HG02884 (cell line): Measurements from ENCODE around the gene CISH.

Experiments
- ATAC-seq: cut with Tn5 transposase; IDR thresholded peaks from one replicate; pipeline ENCODE4 v1.9.1; 2021; ENCODE audit warnings: mild to moderate bottlenecking, moderate library complexity; ENCODE audit not compliant: unreplicated experiment

The CISH gene

GRCh38 chr3:50637945-50638344, 26.4 kb upstream of the CISH start:
- ATAC-seq: no peak

- ATAC-seq: no peak
Measured at GRCh38 chr3:50637011-50637410, 25.4 kb upstream of the CISH start.

GRCh38 chr3:50635066-50635465, 23.5 kb upstream of the CISH start:
- no peak for ATAC-seq

- no peak for ATAC-seq
Measured at GRCh38 chr3:50633230-50633790, 21.7 kb upstream of the CISH start.

- no peak for ATAC-seq
Measured at GRCh38 chr3:50632450-50632849, 20.9 kb upstream of the CISH start.

- no peak for ATAC-seq
Measured at GRCh38 chr3:50630877-50631276, 19.3 kb upstream of the CISH start.

- no peak for ATAC-seq
Measured at GRCh38 chr3:50630394-50630793, 18.8 kb upstream of the CISH start.

GRCh38 chr3:50628601-50629000, 17.0 kb upstream of the CISH start:
- no peak for ATAC-seq

- no peak for ATAC-seq
Measured at GRCh38 chr3:50627407-50628051, 16.0 kb upstream of the CISH start.

GRCh38 chr3:50626401-50626800, 14.8 kb upstream of the CISH start:
- no peak for ATAC-seq

GRCh38 chr3:50625231-50626182, 13.9 kb upstream of the CISH start:
- ATAC-seq: no peak

GRCh38 chr3:50624634-50625033, 13.1 kb upstream of the CISH start:
- ATAC-seq: no peak

- ATAC-seq: no peak
Measured at GRCh38 chr3:50623840-50624474, 12.4 kb upstream of the CISH start.

GRCh38 chr3:50622881-50623280, 11.3 kb upstream of the CISH start:
- ATAC-seq: no peak

- ATAC-seq: no peak
Measured at GRCh38 chr3:50620820-50621219, 9.2 kb upstream of the CISH start.

GRCh38 chr3:50620420-50620819, 8.8 kb upstream of the CISH start:
- no peak for ATAC-seq

- no peak for ATAC-seq
Measured at GRCh38 chr3:50617911-50618481, 6.4 kb upstream of the CISH start.

GRCh38 chr3:50617096-50617791, 5.7 kb upstream of the CISH start, which contains the start of gene MAPKAPK3:
TSS of gene MAPKAPK3 (plus strand) at chr3:50617151. CDS start at chr3:50617566, 415 bp downstream.
- ATAC-seq: peak; percentile 7

- peak; percentile 64 for ATAC-seq
Measured at GRCh38 chr3:50616770-50617095, 5.2 kb upstream of the CISH start.

- no peak for ATAC-seq
Measured at GRCh38 chr3:50616003-50616769, 4.6 kb upstream of the CISH start.
